Epithelial cell of prostate (primary cell): ENCODE data around the gene ADAMTS15.

ENCODE experiments used
- DNase-seq: peaks from one replicate; pipeline ENCODE4 v3.0.0-alpha.2; 2011; ENCODE audit warnings: low read depth, low spot score
- H3K27ac ChIP-seq: fragments of 450-650 bp; 2 replicates; pipeline ENCODE4 v1.5.1; 2017; ENCODE audit warnings: mild to moderate bottlenecking

Gene ADAMTS15

DNA sequence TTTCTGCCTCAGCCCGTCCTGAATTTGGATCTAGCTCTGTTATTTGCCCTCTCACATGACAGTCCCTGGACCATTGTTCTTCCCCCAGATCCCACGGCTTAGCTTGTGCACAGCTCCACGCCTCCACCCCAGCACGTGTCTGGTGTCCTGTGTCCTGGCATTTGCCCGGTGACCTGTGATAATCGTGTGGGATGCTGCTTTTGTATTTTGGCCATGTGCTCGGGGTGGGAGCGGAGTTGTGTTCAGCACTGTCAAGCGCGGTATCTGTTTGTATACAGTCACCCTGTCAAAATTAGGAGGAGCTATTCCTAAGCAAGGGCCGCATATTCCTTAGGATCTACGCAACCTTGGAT lies 31.9 kb upstream of the ADAMTS15 start:
- no peak overlapping the region for H3K27ac ChIP-seq
- DNase-seq = no peak

DNA sequence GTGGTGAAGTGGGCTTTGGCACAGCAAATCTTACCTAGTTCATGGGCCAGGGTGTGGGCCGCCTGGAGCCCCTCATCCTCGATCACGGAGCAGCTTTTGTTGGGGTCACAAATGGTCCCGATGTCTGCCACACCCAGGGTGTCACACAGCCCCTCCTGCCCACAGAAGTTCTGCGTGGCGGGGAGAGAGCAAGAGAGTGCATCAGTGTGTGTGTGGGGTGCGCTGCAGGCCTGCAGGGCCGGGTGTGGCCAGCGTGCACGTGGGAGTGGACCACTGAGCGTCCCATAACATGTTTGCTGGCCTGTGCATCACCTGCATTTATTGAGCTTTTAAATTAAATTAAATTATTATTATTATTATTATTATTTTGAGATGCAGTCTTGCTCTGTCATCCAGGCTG lies 31.5 kb upstream of the ADAMTS15 start:
- no peak for DNase-seq
- H3K27ac ChIP-seq = no peak overlapping the region

DNA sequence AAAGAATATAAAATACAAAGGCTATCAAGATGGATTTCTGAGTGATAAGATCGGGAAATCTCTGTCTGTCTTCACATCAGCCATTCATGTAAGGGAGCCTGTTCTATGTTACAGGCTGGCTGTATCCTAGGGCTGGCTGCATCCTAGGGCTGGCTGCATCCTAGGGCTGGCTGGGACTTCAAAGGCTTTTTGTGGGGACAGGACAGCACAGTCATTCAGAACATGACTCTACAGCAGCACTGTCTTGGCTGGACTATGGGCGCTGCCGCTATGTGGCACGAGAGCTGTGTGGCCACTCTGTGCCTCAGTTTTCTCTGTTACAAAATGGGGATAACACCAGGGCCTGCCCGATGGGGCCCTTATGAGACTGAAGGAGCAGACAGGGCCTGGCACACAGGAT lies 30.2 kb upstream of the ADAMTS15 start:
- H3K27ac ChIP-seq = no peak overlapping the region
- DNase-seq = no peak

DNA sequence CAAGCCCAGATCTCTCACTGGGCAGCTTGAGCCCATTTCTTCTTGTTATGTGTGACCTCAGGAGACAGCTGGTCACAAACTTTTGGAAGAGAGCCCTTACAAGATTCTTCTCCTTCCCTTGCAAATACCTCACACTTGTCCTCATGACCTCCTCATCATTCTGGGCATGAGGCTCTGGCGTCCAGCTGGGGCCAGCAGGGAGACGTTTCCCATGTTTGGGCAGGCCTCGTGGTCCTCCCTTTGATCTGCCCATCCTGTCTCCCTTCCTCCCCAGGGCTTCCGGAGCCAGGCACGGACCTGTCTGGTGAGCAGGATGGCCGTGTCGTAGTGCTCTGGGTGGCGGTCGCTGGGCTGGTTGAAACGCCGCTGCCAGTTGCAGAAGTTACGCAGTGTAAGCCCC lies 29.7 kb upstream of the ADAMTS15 start:
- H3K27ac ChIP-seq = no peak overlapping the region
- DNase-seq = no peak

DNA sequence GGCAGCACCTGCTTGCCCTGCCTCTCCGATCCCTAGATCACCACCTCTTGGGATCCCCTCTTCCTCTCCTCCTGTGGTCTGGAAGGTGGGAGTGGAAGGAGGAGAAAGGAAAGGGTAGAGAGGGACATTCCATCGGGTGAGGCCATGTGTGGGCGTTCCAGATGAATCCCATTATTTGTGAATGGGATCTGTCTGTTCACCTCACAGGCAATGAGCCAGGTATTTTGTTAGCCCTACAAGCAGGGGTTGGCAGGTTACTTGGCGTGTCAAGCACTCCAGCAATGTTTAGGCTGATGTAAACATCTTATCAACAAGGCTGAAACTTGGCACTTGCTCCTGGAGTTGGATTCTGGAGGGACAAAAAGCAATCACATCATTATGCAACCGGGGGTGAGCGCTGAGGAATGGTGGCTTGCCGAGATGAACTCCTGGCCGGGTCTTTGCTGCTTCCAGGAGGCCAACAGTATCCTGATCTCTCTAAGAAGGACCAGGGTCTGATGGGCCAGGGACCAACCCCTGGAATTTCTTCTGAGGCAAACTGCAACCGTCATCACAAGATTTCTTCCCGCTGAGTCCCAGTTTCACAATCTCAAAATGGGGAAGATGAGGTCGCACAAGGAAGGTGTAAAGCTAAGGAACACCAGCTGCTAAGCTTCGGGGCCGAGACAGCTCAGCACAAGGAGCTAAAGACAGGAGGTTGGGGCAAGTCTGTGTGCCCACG lies 27.8 kb upstream of the ADAMTS15 start:
- H3K27ac ChIP-seq = no peak overlapping the region
- no peak for DNase-seq

DNA sequence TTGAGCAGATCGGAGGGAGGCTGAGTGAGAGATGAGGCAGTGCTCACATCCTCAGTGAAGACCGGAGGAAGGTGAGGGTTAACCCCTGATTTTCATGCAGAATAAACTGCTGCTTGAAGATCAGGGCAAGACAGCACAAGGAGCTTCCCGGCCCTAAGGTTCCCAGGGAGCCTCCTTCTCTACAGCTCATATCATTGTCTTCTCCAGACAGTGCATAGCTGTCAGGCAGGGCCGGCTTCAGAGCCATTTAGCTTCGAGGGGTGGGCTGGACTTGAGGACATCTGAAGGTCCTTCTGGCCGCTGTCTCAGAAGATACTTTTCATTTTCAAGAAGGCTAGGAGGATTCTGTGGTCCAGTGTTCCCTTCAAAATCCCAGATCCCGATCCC lies 27.3 kb upstream of the ADAMTS15 start:
- no peak overlapping the region for H3K27ac ChIP-seq
- DNase-seq = no peak

DNA sequence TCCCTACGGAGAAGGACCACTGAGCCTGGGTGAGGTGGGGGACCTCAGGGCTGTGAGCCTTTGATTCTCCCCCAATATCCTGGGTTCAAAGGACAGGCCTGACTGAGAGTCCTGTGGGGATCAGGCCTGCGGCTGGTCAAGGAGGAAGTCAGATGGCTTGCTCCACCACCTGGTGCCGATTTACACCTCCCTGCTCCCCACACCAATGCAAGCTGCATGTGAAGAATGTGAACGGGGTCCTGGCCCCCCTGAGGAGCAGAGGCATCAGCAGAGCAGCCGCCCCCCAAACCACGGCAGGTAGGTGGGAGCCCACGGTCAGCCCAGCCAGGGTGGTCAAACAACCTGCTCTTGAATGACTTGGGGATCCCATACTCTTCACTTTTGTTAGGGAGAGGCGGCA lies 26.7 kb upstream of the ADAMTS15 start:
- H3K27ac ChIP-seq = no peak overlapping the region
- no peak for DNase-seq

DNA sequence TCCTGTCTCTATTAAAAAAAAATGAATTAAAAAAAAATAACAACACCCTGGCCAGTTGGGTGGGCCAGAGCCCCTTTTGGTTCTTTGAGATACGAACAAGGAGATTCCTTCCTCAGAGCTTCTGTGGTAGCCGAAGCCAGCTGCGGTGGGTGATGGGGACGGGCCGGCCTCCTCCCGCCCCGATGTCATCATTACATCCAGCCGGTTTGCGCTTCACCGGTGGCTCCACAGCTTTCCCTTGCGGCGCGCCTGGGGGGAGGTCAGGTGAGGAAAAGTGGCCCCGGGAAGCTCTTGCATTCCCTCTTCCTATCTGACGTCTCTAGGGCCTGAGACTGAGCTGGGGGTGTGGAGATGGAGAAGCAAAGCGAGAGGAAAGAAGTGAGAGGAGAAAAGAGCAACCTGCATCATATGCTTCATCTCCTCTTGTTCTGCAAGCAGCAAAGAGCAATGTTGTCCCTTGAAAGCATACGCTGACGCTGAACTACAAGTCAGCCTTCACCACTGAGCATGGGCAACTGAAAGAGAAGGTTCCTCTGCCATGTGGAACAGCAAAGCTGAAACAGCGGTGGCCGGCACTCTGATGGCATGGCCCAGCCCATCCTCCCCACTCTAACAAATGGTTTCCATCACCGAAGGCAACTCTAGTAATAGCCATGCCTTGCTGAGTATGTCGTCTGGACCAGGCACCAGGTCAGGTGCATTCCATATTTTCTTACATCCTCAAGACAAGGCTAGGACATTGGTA lies 26.0 kb upstream of the ADAMTS15 start:
- DNase-seq = no peak
- H3K27ac ChIP-seq = no peak overlapping the region

DNA sequence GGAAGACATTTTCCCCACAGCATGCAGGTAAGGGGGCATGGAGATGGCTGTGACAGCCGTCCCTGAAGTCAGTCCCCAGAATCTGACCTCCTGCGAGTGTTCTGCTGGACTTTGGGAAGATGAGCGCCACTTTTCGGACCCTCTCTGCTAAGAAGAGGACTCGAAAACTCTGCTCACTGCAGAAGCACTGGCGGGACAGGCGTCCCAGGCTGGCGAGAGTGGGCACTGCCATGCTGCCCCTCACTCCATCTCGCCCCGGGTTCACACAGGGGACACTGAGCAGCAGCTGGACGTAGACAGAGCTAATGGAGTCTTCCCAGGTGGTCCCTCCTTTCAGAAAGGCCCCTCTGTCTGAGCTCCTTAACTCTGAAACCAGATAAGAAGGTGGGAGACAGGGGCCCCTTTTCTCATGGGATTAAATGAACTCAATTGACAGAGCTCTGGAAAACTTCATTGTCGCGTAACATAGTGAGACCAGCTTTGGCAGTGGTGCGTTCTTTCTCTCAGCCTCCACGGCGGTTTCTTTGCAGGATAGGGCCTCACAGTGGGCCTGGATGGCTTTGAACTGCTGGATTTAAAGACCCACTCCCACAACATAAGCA lies 24.8 kb upstream of the ADAMTS15 start:
- no peak for DNase-seq
- H3K27ac ChIP-seq = no peak overlapping the region

DNA sequence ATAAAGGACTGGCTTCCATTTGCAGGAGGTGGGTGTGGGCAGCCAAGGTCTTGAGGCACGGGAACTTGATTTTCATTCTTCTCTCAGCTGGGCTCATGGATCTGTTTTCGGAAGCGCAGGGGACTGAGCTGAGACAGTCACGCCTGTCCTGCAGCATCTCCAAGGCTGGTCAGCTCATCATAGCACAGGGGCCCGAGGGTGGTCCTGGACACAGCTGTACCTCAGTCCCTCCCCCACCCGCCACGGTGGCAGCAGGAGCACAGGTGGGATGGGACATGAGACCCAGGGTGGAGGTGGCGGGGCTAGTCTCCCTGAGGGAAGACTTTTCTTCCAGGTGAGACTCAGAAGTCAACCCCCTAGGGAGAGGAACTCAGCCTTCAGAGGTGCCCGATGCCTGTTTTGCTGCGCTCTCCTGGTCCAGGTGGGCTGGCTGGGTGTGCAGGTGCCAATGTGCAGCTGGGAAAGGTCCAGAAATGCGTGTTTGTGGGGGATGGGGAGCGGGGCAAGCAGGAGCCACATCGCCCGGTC lies 23.8 kb upstream of the ADAMTS15 start:
- no peak overlapping the region for H3K27ac ChIP-seq
- no peak for DNase-seq

DNA sequence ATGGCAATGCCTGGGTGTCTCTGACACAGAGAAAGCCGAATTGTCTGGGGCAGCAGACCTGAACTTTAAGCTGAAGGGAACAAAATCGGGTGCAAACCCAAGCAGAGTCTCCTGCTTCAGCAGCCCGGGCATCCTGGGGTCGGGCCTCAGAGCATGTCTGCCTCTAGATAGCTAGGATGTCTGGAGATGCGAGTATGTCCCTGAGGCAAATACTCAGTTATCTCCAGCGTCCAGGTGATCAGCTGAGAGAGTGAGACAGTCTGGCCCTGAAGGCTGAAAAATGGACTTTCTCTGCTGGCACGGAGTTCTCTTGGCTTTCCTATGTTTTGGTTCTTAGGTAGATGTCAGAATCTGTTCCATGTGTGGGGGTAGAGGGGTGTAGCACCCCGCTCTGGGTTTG lies 23.3 kb upstream of the ADAMTS15 start:
- H3K27ac ChIP-seq = no peak overlapping the region
- no peak for DNase-seq

DNA sequence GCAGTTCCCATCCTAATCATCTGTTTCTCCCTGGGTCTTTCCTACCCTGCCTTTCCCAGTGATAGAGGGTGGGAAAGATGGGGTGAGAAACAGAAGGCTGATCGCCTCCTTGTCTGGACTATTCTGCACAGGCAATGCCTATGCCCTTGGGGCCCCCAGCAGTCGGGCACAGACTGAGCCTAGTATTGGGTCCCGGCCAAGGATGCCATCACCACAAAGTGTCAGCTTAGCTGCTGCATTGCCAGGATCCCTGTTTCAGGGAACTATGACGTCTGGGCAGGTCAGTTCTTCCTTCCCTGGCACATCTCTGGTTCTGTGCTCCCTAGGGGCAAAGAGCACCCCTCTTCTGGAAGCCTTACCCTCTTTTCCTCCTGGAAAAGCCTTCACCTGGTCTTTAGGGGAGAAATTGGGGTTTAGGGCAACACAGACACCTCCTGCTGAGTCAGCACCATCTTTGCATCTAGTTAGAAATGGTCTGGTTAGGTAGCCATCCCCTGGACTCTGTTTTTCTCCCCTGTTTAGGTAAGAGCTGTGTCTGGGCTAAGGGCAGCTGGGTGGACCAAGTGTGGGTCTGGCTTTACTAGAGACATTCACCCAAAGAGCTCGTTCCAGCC lies 22.1 kb upstream of the ADAMTS15 start:
- no peak overlapping the region for H3K27ac ChIP-seq
- no peak for DNase-seq

DNA sequence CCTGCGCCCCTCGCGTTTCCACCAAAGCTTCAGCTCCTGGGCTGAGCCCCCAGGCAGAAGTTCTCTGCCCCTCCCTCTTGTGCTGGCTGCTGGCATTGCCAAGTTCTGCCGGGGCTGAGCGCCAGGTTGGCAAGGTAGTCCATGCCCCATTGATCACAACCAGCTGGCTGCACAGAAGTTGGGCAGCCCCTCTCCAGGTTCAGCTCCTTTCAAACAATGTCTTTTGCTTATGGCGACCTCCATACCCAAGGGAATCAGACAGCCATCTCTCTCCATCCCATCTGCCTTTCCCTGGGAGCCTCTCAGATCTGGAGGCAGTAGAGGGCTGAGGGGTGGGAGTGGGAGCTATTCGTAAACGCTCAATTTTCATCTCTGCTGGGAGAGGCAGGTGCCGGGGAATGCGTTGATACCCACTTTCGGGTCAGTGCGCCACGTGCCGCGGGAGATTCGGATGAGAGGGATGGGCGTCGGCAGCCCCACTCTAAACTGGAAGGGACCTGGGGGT lies 21.6 kb upstream of the ADAMTS15 start:
- DNase-seq = no peak
- H3K27ac ChIP-seq = no peak overlapping the region

DNA sequence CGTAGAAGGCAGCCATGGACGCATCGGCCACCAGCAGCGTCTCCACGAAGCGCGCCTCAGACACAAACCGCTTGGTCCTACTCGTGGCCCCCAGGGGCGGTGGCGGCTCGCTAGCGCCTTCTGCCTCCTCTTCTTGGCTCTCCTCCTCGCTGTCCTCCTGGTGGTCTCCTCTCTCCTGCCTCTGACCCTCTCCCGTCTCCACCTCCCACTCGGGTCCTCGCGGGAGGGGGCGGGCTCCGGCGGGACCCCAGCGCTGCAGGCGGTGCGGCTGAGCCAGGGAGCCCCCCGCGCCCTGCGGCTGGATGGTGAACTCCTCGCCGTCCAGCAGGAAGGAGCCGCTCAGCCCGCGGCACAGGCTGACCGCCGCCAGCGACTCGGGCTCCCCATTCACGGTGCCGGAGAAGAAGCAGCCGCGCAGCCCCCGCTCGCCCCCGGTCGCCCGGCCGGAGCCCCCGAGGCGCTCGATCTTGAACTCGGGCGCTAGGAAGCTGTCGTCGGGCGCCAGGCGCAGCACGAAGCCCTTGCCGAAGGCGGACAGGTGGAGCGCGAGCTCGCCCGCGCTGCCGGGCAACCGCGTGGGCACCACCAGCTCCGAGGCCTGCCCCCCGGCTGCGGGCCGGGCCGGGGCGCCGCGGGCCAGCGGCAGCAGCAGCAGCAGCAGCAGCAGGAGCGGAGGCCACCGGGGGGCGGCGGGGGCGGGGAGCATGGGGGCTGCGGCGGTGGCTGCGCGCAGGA lies 20.7 kb upstream of the ADAMTS15 start:
- DNase-seq = no peak
- H3K27ac ChIP-seq = no peak overlapping the region

DNA sequence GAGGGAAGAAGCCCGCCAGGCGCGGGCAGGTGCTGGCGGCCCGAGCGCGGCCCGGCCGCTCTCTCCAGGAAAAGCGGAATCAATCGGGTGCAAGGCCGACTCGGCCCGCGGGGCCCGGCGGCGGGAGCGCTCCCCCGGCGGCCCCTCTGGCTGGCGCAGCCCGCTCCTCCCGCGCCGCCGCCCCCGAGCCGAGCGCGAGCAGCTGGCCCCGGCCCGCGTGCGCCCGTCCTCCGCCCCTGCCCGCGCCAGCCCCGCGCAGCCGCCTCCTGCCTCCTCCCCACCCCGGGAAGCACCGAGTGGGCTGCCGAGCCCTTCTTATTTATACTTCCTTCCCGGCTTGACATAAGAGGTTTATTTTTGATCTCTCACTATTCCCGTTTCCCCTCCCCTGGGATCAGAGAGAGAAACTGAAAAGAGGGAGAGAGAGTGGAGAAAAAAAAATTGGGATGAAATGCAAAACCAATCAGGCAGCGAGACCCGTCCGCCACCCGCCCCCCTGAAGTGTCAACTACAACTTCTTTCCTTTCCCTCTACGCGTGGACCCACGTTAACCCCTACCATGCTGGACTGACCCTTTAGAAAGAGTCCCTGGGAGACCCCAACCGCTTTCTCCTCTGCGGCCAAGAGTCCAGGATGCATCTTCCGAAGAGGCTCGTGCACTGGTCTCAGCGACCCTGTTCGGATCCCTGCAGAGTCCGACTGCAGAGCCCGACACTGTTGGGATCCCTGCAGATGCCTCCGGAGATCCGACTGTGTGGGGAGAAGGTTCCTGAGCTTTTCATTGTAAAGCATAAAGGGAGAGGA lies 19.9 kb upstream of the ADAMTS15 start, which contains the start of gene ADAMTS8:
Gene ADAMTS8, minus strand, starts transcription at position 294 of the 804 bp plus-strand sequence. CDS start 323 bp downstream, outside the sequence.
- no peak for DNase-seq
- no peak within 1 kb of the TSS for H3K27ac ChIP-seq

DNA sequence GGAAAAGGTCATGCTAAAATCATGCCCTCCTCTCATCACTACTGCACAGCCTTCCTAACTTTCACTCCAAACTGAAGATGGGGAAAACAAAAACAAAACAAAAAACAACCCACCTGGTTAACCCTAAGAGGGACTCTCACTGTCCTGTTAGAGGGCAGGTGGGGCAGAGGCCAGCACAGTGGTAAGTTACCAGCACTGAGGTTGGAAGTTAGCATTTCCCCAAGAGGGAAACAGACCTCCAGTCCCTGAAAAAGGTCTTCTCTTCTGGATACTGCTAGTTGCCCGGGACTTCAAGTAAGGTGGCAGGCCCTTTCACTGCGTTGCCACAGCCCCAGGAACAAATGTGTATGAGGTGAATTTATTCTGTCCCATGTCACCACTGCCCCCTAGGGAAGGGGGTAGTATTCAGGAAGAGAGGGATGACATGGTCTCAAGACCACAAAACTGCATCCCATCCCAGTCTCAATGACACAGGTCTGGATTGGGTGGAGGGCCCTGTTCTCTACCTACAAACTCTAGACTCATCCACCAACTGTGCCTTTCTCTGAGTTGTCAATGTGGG lies 19.2 kb upstream of the ADAMTS15 start:
- DNase-seq = no peak
- no peak overlapping the region for H3K27ac ChIP-seq

DNA sequence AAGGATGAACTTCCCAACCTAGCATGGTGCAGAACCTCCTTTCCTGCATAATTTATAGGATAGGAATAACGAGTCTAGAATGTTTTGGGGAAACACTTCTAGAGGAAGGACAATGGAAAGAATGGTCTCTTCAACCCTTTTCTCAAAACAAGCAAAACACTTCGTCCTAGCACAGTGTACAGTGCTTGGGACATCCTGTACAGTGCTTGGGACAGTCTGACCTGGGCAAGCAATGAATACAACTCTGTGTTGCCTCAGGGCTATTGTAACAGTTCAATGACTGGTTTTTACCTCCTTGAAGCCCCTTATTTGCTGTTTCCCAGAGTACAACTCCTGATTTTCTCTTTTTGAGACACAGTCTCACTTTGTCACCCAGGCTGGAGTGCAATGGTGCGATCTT lies 18.5 kb upstream of the ADAMTS15 start:
- DNase-seq = no peak
- H3K27ac ChIP-seq = no peak overlapping the region

DNA sequence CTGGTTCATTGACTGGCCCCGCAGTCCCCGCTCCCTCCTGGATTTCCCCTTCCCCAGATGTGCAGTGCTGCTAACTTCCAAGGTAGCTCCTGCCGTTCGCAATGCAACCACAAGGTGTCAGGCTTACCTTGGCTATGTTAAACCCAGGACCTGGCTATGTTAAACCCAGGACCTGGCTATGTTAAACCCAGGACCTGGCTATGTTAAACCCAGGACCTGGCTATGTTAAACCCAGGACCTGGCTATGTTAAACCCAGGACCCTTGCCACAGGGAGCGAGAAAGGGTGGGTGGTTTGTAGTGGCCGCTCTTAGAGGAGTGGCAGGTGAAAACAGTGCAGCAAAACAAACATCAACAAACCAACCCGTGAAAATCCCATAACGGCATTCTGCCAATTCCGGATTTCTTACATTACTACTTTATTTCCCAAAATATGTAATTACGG lies 17.1 kb upstream of the ADAMTS15 start:
- DNase-seq = no peak
- H3K27ac ChIP-seq = no peak overlapping the region

DNA sequence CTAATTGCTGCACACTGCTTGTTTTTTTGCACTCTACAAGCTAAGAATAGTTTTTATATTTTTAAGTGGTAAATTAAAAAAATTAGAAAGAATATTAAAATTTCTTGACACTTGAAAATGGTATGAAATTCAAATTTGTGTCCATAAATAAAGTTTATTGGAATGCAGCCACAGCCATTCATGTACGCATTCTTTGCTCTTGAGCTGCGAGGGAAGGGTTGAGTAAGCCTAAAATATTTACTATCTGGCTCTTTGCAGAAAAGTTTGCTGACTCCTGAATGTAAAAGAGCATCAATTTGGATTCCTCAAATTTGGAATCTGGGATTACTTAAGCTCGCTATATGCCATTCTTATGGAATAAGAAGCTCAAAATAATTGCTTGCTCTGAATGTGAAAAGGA lies 16.6 kb upstream of the ADAMTS15 start:
- no peak for DNase-seq
- H3K27ac ChIP-seq = no peak overlapping the region
